Breast epithelium (tissue), 4 donors: ENCODE measurements around the gene NINJ1. TPM values are rescaled to one million over a fixed set of nuclear protein-coding genes. Genes with fewer than 3 reads are reported as not detected.
"Not testable (repeated sequence)": the region's sequence is repeated elsewhere in the genome, so short reads cannot be mapped to it uniquely, and the experiment has no call there.

Source experiments
- DNase-seq, 2 donors: peaks; one replicate each; pipeline ENCODE4 v3.0.0-alpha.2; 2019; ENCODE audit warnings: low spot score in 2 of 2
- H3K27ac ChIP-seq, 2 donors: fragments of 200-600 bp; sonication (generic) in 1 of 2; one replicate each; pipeline ENCODE4 v1.5.1; 2016 to 2019; ENCODE audit warnings: mild to moderate bottlenecking in 1 of 2
- H3K27me3 ChIP-seq, 2 donors: fragments of 200-600 bp; sonication (generic) in 1 of 2; one replicate each; pipeline versions ENCODE4 v1.5.1 to v1.6.0; 2017 to 2019; ENCODE audit warnings: control low read depth in 1 of 2, mild to moderate bottlenecking in 1 of 2
- H3K36me3 ChIP-seq: fragments of 200-600 bp; one replicate; pipeline ENCODE4 v1.5.1; 2019
- H3K4me1 ChIP-seq, 2 donors: fragments of 200-600 bp; sonication (generic); one replicate each; pipeline ENCODE4 v1.5.1; 2016 to 2019; ENCODE audit warnings: control low read depth in 1 of 2
- H3K4me3 ChIP-seq, 3 donors: fragments of 200-600 bp; sonication (generic); 1 replicate in 2 of 3; 2 replicates in 1 of 3; pipeline ENCODE4 v1.5.1; 2016 to 2019; ENCODE audit warnings: mild to moderate bottlenecking in 3 of 3, moderate library complexity in 2 of 3
- H3K9me3 ChIP-seq, 2 donors: fragments of 200-600 bp; sonication (generic) in 1 of 2; one replicate each; pipeline ENCODE4 v1.5.1; 2016 to 2019; ENCODE audit warnings: control low read depth in 1 of 2
- CTCF ChIP-seq, 3 donors: fragments of 450-650 bp; IDR thresholded peaks; one replicate each; pipeline ENCODE4 v1.5.1; 2016 to 2017; ENCODE audit warnings: antibody characterized with exemption in 3 of 3, mild to moderate bottlenecking in 3 of 3, moderate library complexity in 3 of 3
- POLR2A ChIP-seq: fragments of 450-650 bp; IDR thresholded peaks from one replicate; pipeline ENCODE4 v1.6.1; 2016; ENCODE audit warnings: antibody characterized with exemption, mild to moderate bottlenecking, moderate library complexity
- POLR2AphosphoS5 ChIP-seq, 3 donors: sonication (generic); formaldehyde crosslinking; IDR thresholded peaks; one replicate each; pipeline ENCODE4 v1.6.1; 2017; ENCODE audit warnings: antibody characterized with exemption in 3 of 3
- intact Hi-C: fragments of 100-400 bp; cut with DNase I; formaldehyde crosslinking; loops from one replicate; pipeline ENCODE4 v1.15.1; 2023; ENCODE audit warnings: low total_unique reads
- total RNA-seq, 3 donors: library from RNA; depleted of rRNA; stranded (reverse); fragments of >200 nt; gene quantifications; one replicate each; pipeline ENCODE4 v1.1.0, GENCODE V29; 2016

Gene NINJ1
- total RNA-seq, 3 donors from 2014 or later = 89.8 to 109 (median 109) TPM

DNA sequence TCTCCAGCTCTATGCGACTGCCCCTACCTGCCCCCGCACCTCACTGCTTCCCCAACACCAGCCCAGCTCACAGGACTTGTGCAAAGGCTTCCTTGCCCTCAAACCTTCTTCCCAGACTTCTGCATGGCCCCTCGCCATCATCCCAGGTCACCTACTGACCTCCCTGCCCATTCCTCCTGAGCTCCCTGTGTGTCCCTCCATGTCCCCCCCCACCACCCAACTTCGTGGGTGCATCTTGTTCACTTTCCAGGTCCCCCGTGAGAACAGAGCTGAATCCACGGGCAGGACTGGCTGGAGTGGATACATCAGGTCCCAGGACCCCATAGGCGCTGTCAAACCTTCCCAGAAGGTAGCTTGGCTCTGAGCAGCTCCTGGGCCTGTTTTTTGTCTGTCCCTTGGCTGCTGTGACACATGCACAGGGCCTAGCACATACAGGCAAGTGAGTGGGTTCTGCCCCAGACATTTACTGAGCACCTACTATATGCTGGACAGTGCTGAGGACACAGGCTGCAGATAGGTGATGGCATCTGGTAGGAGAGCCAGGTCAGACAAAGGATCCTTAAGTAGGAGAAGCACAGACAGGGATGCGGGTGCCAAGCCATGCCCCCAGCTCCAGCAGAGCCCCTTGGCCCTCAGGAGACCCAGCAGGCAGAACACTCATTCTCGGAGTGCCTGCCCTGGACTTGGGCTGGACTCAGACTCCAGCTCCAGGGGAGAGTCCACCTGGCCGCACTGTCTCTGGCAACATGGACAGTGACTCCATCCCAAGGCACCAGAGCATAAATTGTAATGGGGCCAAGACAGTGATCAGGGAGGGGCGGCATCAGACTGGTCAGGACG lies 15.0 kb downstream of the NINJ1 start:
- Histone ChIP-seq H3K9me3 (no peaks in the 10 kb centered on the region), H3K4me1 (peaks cover 5 to 8% of the 10 kb centered on the region in 2 donors), H3K27ac (peak overlapping the region; percentile 69 to 83), H3K36me3 (no peaks in the 10 kb centered on the region), H3K4me3 (no peak overlapping the region), H3K27me3 (no peaks in the 10 kb centered on the region)
- DNase-seq = peak in 1 of 2 donors; percentile 49
- TF ChIP-seq CTCF (IDR thresholded peaks at IDR 0.05) = no peak
- no peak for TF ChIP-seq POLR2A
- TF ChIP-seq POLR2AphosphoS5 (IDR thresholded peaks at IDR 0.05) = no peak
- intact Hi-C loops = no loop called here

DNA sequence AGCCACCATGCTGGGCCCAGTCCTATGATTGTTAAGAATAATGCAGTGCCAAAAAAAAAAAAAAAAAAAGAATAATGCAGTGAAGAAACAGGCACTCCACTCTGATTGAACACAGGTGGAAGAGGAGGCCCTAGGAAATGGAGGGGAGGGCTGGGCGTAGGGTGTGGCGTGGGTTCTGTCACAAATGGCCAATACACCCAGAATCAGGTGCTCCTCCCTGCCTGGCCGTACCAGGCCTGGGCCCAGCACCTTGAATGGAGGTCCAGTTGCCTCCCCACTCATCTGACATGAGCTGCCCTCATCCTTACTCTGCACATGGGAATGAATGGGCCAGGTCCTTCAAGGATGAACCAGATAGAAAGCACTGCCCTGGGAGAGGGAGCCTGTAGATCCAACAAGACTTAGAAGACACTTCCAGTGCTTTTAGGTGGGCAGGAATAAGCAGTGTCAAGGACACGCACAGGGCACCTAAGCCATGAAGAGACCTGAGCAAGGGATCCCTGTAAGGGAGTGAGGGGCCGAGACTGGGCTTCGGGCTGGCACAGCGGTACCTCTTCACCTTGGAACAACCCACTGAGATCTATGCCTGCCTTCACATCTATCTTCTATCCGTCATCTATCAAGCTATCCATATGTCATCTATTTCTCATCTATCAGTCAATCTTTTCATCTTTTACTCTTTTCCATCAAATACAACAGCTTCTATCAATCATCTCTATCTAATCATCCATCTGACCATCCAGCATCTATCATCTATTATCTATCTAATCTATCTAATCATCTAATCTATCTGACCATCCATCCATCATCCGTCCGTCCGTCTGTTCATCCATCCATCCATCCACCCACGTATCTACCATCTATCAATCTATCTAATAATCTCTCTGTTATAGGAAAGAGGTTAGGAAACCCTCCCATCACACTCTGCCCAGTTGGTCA lies 15.9 kb downstream of the NINJ1 start:
- TF ChIP-seq CTCF (IDR thresholded peaks at IDR 0.05) (no peak), POLR2A (no peak), POLR2AphosphoS5 (IDR thresholded peaks at IDR 0.05) (no peak)
- Histone ChIP-seq H3K27ac (peak overlapping the region in 1 of 2 donors; percentile 83), H3K4me1 (peaks cover 5 to 8% of the 10 kb centered on the region in 2 donors), H3K9me3 (no peaks in the 10 kb centered on the region), H3K36me3 (no peaks in the 10 kb centered on the region), H3K4me3 (no peak overlapping the region), H3K27me3 (no peaks in the 10 kb centered on the region)
- DNase-seq = peak in 1 of 2 donors; percentile 24
- intact Hi-C loops = no loop called here

DNA sequence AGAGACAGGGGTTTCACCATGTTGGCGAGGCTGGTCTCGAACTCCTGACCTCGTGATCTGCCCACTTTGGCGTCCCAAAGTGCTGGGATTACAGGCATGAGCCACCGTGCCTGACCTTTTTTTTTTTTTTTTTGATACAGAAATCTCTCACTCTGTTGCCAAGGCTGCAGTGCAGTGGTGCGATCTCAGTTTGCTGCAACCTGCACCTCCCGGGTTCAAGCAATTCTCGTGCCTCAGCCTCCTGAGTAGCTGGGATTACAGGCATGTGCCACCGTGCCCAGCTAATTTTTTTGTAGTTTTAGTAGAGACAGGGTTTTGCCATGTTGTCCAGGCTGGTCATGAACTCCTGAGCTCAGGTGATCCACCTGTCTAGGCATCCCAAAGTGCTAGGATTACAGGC lies 16.5 kb downstream of the NINJ1 start:
- intact Hi-C loops, H3K27me3 ChIP-seq, H3K27ac ChIP-seq, H3K9me3 ChIP-seq, H3K4me3 ChIP-seq, H3K4me1 ChIP-seq, H3K36me3 ChIP-seq, DNase-seq: not testable (repeated sequence)

DNA sequence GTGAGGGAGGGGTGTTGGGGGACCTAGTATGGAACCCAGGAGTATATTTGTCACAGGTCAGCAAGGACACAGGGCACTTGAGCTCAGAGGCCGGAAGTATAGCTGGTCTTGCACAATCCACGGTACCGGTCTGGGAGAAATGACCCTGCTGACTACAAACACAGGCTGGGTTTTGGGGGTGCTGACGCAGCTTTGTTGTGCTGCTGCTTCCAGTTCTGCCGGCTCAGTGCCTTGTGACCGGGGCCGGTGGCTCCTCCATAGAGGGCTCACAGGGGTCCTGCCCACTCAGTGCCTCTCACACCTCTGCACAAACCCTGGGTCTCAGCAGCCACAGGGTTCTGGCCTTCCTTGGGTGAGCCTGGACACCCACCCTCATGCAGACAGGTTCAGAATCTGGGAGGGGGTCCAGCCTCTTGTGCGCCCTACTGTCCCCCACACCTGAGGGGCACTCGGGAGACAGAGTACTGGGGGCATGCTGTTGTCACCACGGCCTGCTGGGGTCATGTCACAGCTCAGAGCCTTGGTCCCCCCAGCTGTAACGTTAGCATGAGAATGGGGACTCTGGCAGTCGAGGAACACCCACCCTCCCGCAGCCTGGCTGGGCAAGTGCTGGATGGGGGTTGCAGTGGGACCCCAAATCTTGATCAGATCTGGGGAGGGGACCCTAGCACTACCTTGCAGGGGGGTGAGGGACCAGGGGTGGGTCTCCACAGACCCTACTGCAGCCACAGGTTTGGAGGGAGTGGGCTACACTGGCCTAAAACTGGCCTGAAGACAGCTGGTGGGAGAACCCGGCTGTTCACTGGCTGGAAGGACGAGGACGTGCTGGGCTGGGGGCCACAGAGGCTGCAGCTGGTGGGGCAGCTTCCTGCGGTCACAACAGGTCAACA lies 17.7 kb downstream of the NINJ1 start:
- TF ChIP-seq CTCF (IDR thresholded peaks at IDR 0.05) = no peak
- peak in 2 of 3 donors; percentile 55 for TF ChIP-seq POLR2AphosphoS5 (IDR thresholded peaks at IDR 0.05)
- TF ChIP-seq POLR2A = no peak
- H3K4me1 ChIP-seq = peaks cover 5 to 8% of the 10 kb centered on the region in 2 donors
- intact Hi-C loops = no loop called here
- H3K36me3 ChIP-seq = no peaks in the 10 kb centered on the region
- H3K27me3 ChIP-seq = no peaks in the 10 kb centered on the region
- no peaks in the 10 kb centered on the region for H3K9me3 ChIP-seq
- peak; percentile 57 to 70 for DNase-seq
- H3K4me3 ChIP-seq = peak overlapping the region in 1 of 3 donors; percentile 7
- peak overlapping the region; percentile 73 to 89 for H3K27ac ChIP-seq

GRCh38 chr9:93115486-93116071 lies 18.5 kb downstream of the NINJ1 start:
- intact Hi-C loops = no loop called here
- TF ChIP-seq POLR2AphosphoS5 (IDR thresholded peaks at IDR 0.05) (no peak), POLR2A (no peak), CTCF (IDR thresholded peaks at IDR 0.05) (no peak)
- peak overlapping the region; percentile 73 to 89 for H3K27ac ChIP-seq
- peak overlapping the region in 1 of 3 donors; percentile 7 for H3K4me3 ChIP-seq
- no peaks in the 10 kb centered on the region for H3K9me3 ChIP-seq
- H3K27me3 ChIP-seq = no peaks in the 10 kb centered on the region
- H3K4me1 ChIP-seq = peaks cover 5 to 8% of the 10 kb centered on the region in 2 donors
- DNase-seq = peak in 1 of 2 donors; percentile 25
- H3K36me3 ChIP-seq = no peaks in the 10 kb centered on the region
